Activated CD8-positive, alpha-beta T cell treated with anti-CD3 and anti-CD28 coated beads, Interleukin-2, amount 10 ng/mL, durations not matched to agents 7 days and 5 days (primary cell): ENCODE results near the gene HOMER2. TPM values are rescaled to one million over a fixed set of nuclear protein-coding genes. Genes with fewer than 3 reads are reported as not detected.
A peak's percentile ranks its signal among the peaks of the same experiment; 100 is the strongest.
"Not testable (repeated sequence)": the region's sequence is repeated elsewhere in the genome, so short reads cannot be mapped to it uniquely, and the experiment has no call there.

Source experiments
- ATAC-seq: fragments of 150-1000 bp; cut with Tn5 transposase; one replicate; pipeline ENCODE4 v1.10.0; 2021; ENCODE audit warnings: moderate library complexity
- CTCF ChIA-PET: fragments of 350-600 bp; sonication (Branson Sonifier 250); formaldehyde crosslinking; loops from one replicate; lab custom pipeline; 2021; ENCODE audit warnings: antibody characterized with exemption; lab: Charles Lee
- POLR2A ChIA-PET: fragments of 350-600 bp; sonication (Branson Sonifier 250); formaldehyde crosslinking; loops from one replicate; lab custom pipeline; 2021; ENCODE audit warnings: antibody characterized with exemption; lab: Charles Lee
- DNase-seq: peaks from one replicate; pipeline ENCODE4 v3.0.0-alpha.2; 2020
- H3K27ac Mint-ChIP-seq: one replicate; pipeline ENCODE4 v1.8.0; 2021; ENCODE audit warnings: mild to moderate bottlenecking, mixed read lengths
- H3K27me3 Mint-ChIP-seq: one replicate; pipeline ENCODE4 v1.8.0; 2021; ENCODE audit warnings: low read depth, mixed read lengths
- H3K36me3 Mint-ChIP-seq: one replicate; pipeline ENCODE4 v1.8.0; 2021; ENCODE audit warnings: low read depth, mixed read lengths
- H3K4me1 Mint-ChIP-seq: one replicate; pipeline ENCODE4 v1.8.0; 2021; ENCODE audit warnings: low read depth, mixed read lengths
- H3K4me3 Mint-ChIP-seq: one replicate; pipeline ENCODE4 v1.8.0; 2021; ENCODE audit warnings: mild to moderate bottlenecking, mixed read lengths
- H3K9me3 Mint-ChIP-seq: one replicate; pipeline ENCODE4 v1.8.0; 2022; ENCODE audit warnings: mixed read lengths; ENCODE audit not compliant: insufficient read depth
- total RNA-seq, 2 experiments: library from RNA; stranded (reverse); gene quantifications; one replicate each; pipeline ENCODE4 v1.2.3, GENCODE V29; 2021

HOMER2 gene
- total RNA-seq, 2 experiments from 2014 or later = 12.0 to 12.8 TPM

- Mint-ChIP-seq H3K4me1 (peaks cover 2% of the 10 kb centered on the region), H3K27me3 (no peaks in the 10 kb centered on the region), H3K27ac (no peak overlapping the region), H3K4me3 (no peak overlapping the region), H3K9me3 (no peaks in the 10 kb centered on the region), H3K36me3 (peaks cover 56% of the 10 kb centered on the region)
- no peak for ATAC-seq
- DNase-seq = no peak
- ChIA-PET POLR2A (interaction anchor here (0.7 to 1.5 kb wide), 2 partner anchors 12 to 28 kb away, joined by 4 to 5 read pairs; no protein-coding TSS in a partner anchor), CTCF (interaction anchor here (2.0 kb wide), 1 partner anchor 11 kb away, joined by 10 read pairs; no protein-coding TSS in a partner anchor)
Measured at GRCh38 chr15:82838096-82838735, 114.3 kb downstream of the HOMER2 start.

GRCh38 chr15:82835391-82835917 lies 117.1 kb downstream of the HOMER2 start:
- no peaks in the 10 kb centered on the region for H3K9me3 Mint-ChIP-seq
- no peaks in the 10 kb centered on the region for H3K27me3 Mint-ChIP-seq
- H3K36me3 Mint-ChIP-seq = peaks cover 78% of the 10 kb centered on the region

GRCh38 chr15:82833362-82833682 lies 119.2 kb downstream of the HOMER2 start:
- peak overlapping the region; percentile 86 for H3K27ac Mint-ChIP-seq
- no peak overlapping the region for H3K4me3 Mint-ChIP-seq
- H3K9me3 Mint-ChIP-seq = no peaks in the 10 kb centered on the region
- ChIA-PET POLR2A (interaction anchor here (0.6 to 1.5 kb wide), 2 partner anchors 23 to 310 kb away, joined by 4 to 12 read pairs; no protein-coding TSS in a partner anchor), CTCF (interaction anchor here (1.0 to 2.1 kb wide), 5 partner anchors 15 to 177 kb away, joined by 3 to 18 read pairs (median 10); no protein-coding TSS in a partner anchor)
- ATAC-seq = no peak
- H3K4me1 Mint-ChIP-seq = peaks cover 27% of the 10 kb centered on the region
- H3K27me3 Mint-ChIP-seq = no peaks in the 10 kb centered on the region
- peak; percentile 17 for DNase-seq
- peaks cover 86% of the 10 kb centered on the region for H3K36me3 Mint-ChIP-seq

More at GRCh38 chr15:82835391-82835917, 117.1 kb downstream of the HOMER2 start:
- CTCF ChIA-PET = no interaction called here
- DNase-seq (peak; percentile 4), ATAC-seq (no peak)
- POLR2A ChIA-PET = no interaction called here
- H3K4me1 Mint-ChIP-seq = peaks cover 27% of the 10 kb centered on the region
- no peak overlapping the region for H3K27ac Mint-ChIP-seq
- no peak overlapping the region for H3K4me3 Mint-ChIP-seq

GRCh38 chr15:82832601-82833361 lies 119.7 kb downstream of the HOMER2 start:
- ChIA-PET POLR2A (interaction anchor here (0.6 to 1.5 kb wide), 5 partner anchors 22 to 311 kb away, joined by 3 to 12 read pairs (median 4); partner anchors contain the start of gene BTBD1), CTCF (interaction anchor here (0.5 to 2.1 kb wide), 7 partner anchors 16 to 177 kb away, joined by 3 to 18 read pairs (median 7); partner anchors contain the start of gene RAMAC)
- Mint-ChIP-seq H3K4me1 (peaks cover 27% of the 10 kb centered on the region), H3K27ac (peak overlapping the region; percentile 86), H3K27me3 (no peaks in the 10 kb centered on the region), H3K36me3 (peaks cover 86% of the 10 kb centered on the region), H3K9me3 (no peaks in the 10 kb centered on the region), H3K4me3 (peak overlapping the region; percentile 12)
- DNase-seq = peak; percentile 38
- ATAC-seq = peak; percentile 55

GRCh38 chr15:82831894-82832600 lies 120.5 kb downstream of the HOMER2 start:
- Mint-ChIP-seq H3K9me3 (no peaks in the 10 kb centered on the region), H3K27ac (peak overlapping the region; percentile 86), H3K36me3 (peaks cover 80% of the 10 kb centered on the region), H3K27me3 (no peaks in the 10 kb centered on the region), H3K4me3 (peak overlapping the region; percentile 12), H3K4me1 (peaks cover 27% of the 10 kb centered on the region)
- POLR2A ChIA-PET = interaction anchor here (0.7 to 1.5 kb wide), 4 partner anchors 21 to 291 kb away, joined by 3 to 12 read pairs (median 4); partner anchors contain the start of gene BTBD1
- ATAC-seq (no peak), DNase-seq (no peak)
- CTCF ChIA-PET = interaction anchor here (1.2 to 2.1 kb wide), 4 partner anchors 16 to 178 kb away, joined by 3 to 18 read pairs (median 12); no protein-coding TSS in a partner anchor

GRCh38 chr15:82830427-82831173 lies 121.9 kb downstream of the HOMER2 start:
- H3K27ac Mint-ChIP-seq = no peak overlapping the region

GRCh38 chr15:82829234-82829633 lies 123.3 kb downstream of the HOMER2 start:
- no peaks in the 10 kb centered on the region for H3K27me3 Mint-ChIP-seq
- no peak overlapping the region for H3K4me3 Mint-ChIP-seq
- H3K36me3 Mint-ChIP-seq = peaks cover 69% of the 10 kb centered on the region
- H3K9me3 Mint-ChIP-seq = no peaks in the 10 kb centered on the region
- ChIA-PET CTCF (interaction anchor here (2.1 kb wide), 1 partner anchor 171 kb away, joined by 5 read pairs; no protein-coding TSS in a partner anchor), POLR2A (no interaction called here)
- ATAC-seq (no peak), DNase-seq (no peak)
- H3K27ac Mint-ChIP-seq = no peak overlapping the region
- H3K4me1 Mint-ChIP-seq = peaks cover 27% of the 10 kb centered on the region

More at GRCh38 chr15:82830427-82831173, 121.9 kb downstream of the HOMER2 start:
- Mint-ChIP-seq H3K4me3 (no peak overlapping the region), H3K36me3 (peaks cover 78% of the 10 kb centered on the region), H3K4me1 (peaks cover 27% of the 10 kb centered on the region), H3K9me3 (no peaks in the 10 kb centered on the region), H3K27me3 (no peaks in the 10 kb centered on the region)
- CTCF ChIA-PET = interaction anchor here (0.7 to 2.1 kb wide), 2 partner anchors 17 to 170 kb away, joined by 3 to 5 read pairs; no protein-coding TSS in a partner anchor
- DNase-seq (no peak), ATAC-seq (no peak)
- POLR2A ChIA-PET = no interaction called here

GRCh38 chr15:82828075-82828474 lies 124.4 kb downstream of the HOMER2 start:
- Mint-ChIP-seq H3K4me3 (no peak overlapping the region), H3K27ac (no peak overlapping the region), H3K4me1 (peaks cover 23% of the 10 kb centered on the region), H3K27me3 (no peaks in the 10 kb centered on the region), H3K36me3 (peaks cover 61% of the 10 kb centered on the region), H3K9me3 (no peaks in the 10 kb centered on the region)
- DNase-seq = no peak
- ChIA-PET POLR2A (interaction anchor here (0.6 kb wide), 1 partner anchor 10 kb away, joined by 3 read pairs; no protein-coding TSS in a partner anchor), CTCF (no interaction called here)
- ATAC-seq = no peak

GRCh38 chr15:82823049-82823448 lies 129.5 kb downstream of the HOMER2 start:
- POLR2A ChIA-PET = no interaction called here

GRCh38 chr15:82821851-82822250 lies 130.7 kb downstream of the HOMER2 start:
- POLR2A ChIA-PET, DNase-seq, H3K9me3 Mint-ChIP-seq, H3K4me1 Mint-ChIP-seq, ATAC-seq, H3K27me3 Mint-ChIP-seq, H3K4me3 Mint-ChIP-seq, H3K27ac Mint-ChIP-seq, CTCF ChIA-PET: not testable (repeated sequence)
- peaks cover 55% of the 10 kb centered on the region for H3K36me3 Mint-ChIP-seq

More at GRCh38 chr15:82823049-82823448, 129.5 kb downstream of the HOMER2 start:
- Mint-ChIP-seq H3K27ac (no peak overlapping the region), H3K4me3 (no peak overlapping the region), H3K9me3 (no peaks in the 10 kb centered on the region), H3K4me1 (no peaks in the 10 kb centered on the region), H3K27me3 (no peaks in the 10 kb centered on the region), H3K36me3 (peaks cover 51% of the 10 kb centered on the region)
- CTCF ChIA-PET = no interaction called here
- no peak for DNase-seq
- ATAC-seq = no peak
